ENCODE results near the gene MIA2. TPM values are rescaled to one million over a fixed set of nuclear protein-coding genes. Genes with fewer than 3 reads are reported as not detected.

The MIA2 gene
- total and polyA plus RNA-seq, 3 donors from 2014 or later, result 25.2 to 40.8 (median 32.3) TPM

DNA sequence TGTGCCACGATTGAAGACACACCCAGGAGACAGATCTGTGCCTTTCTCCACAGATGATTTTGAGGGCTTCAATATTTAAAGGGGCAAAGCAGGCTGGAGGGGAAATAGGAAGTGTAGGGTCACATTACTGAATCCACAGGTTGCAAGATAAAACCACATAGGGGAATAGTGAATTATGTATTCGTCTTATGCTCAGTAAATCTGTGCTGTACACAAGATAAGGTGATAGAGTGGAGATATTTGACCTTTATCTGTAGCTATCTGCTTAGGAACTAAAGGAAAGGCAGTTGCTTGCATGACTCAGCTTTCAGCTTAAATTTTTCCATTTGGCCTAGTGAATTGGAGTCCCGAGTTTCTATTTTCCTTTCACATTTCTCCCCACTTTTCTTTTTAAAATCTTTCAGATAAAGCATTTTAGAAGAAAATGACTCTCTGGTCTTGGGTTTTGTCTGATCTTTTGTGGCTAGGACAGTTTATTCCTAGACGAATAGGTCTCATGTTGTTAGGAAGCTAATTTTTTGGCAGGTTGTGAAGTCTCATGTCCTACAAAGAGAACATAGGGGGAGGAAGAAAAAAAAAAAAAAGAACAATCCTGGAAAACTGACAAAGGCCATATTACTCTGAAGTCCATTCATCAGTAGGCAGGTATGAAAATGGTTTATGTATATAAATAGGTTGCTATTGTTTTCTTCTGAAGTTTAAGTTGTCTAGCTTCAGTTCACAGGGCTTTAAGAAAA lies 143.1 kb downstream of the MIA2 start:
- WGBS, 2 donors, result 26 to 27% methylated on average over 4 of the region's 4 CpGs
- Histone ChIP-seq H3K27me3 (no peaks in the 10 kb centered on the region), H3K9me3 (no peaks in the 10 kb centered on the region), H3K36me3 (ENCODE audit: low read depth, missing control alignments) (no peaks in the 10 kb centered on the region), H3K4me1 (peaks cover 3% of the 10 kb centered on the region), H3K27ac (peak overlapping the region; percentile 56 to 91), H3K4me3 (no peak overlapping the region)
- TF ChIP-seq, protein P1, sequence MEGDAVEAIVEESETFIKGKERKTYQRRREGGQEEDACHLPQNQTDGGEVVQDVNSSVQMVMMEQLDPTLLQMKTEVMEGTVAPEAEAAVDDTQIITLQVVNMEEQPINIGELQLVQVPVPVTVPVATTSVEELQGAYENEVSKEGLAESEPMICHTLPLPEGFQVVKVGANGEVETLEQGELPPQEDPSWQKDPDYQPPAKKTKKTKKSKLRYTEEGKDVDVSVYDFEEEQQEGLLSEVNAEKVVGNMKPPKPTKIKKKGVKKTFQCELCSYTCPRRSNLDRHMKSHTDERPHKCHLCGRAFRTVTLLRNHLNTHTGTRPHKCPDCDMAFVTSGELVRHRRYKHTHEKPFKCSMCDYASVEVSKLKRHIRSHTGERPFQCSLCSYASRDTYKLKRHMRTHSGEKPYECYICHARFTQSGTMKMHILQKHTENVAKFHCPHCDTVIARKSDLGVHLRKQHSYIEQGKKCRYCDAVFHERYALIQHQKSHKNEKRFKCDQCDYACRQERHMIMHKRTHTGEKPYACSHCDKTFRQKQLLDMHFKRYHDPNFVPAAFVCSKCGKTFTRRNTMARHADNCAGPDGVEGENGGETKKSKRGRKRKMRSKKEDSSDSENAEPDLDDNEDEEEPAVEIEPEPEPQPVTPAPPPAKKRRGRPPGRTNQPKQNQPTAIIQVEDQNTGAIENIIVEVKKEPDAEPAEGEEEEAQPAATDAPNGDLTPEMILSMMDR (IDR thresholded peaks at IDR 0.05), result no peak
- no peak for TF ChIP-seq POLR2A (IDR thresholded peaks at IDR 0.05)
- intact Hi-C loops (cut with DNase I; ENCODE audit: low total_unique reads), result no loop called here
- DNase-seq, result no peak

DNA sequence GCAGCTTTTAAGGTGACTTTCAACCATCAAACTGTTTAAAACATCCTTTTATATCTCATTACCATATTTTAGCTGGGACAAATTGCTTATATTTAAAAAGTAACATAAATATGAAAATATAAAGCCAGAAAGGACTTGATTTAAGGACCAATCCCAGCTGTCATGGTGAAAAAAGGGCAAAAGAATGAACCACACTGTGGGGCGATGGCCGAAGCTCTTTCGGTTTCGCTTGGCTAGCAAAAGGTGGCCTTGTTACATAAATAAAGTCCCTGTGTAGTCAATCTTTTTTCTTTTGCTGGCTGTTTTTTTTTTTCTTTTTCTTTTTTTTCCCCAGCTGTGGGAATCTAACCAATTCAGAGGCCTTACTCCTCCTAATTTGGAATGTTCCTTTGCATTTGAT lies 147.7 kb downstream of the MIA2 start:
- Histone ChIP-seq H3K36me3 (ENCODE audit: low read depth, missing control alignments) (no peaks in the 10 kb centered on the region), H3K4me3 (no peak overlapping the region), H3K27me3 (no peaks in the 10 kb centered on the region), H3K4me1 (peaks cover 3% of the 10 kb centered on the region), H3K27ac (no peak overlapping the region), H3K9me3 (no peaks in the 10 kb centered on the region)
- TF ChIP-seq POLR2A (IDR thresholded peaks at IDR 0.05), result no peak
- TF ChIP-seq, protein P1 (IDR thresholded peaks at IDR 0.05), result no peak
- intact Hi-C loops (cut with DNase I; ENCODE audit: low total_unique reads), result no loop called here
- 95 to 97% methylated on average over 4 of the region's 4 CpGs for WGBS, 2 donors
- no peak for DNase-seq

DNA sequence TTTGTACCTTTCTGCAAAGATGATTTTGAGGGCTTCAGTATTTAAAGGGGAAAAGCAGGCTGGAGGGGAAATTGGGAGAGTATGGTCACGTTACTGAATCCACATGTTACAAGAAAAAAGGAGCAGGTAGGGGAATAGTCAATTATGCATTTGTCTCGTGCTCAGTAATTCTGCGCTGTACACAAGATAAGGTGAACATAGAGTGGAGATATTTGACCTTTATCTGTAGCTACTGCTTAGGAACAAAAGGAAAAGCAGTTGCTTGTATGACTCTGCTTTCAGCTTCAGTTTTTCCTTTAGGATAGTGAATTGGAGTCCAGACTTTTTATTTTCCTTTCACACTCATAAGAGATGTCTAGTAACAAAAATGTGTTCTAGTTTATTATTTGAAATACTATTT lies 148.7 kb downstream of the MIA2 start:
- H3K9me3 ChIP-seq, result no peaks in the 10 kb centered on the region
- no peak overlapping the region for H3K4me3 ChIP-seq
- intact Hi-C loops (cut with DNase I; ENCODE audit: low total_unique reads), result no loop called here
- H3K27me3 ChIP-seq, result no peaks in the 10 kb centered on the region
- no peaks in the 10 kb centered on the region for H3K4me1 ChIP-seq
- no peak for DNase-seq
- no peaks in the 10 kb centered on the region for H3K36me3 ChIP-seq (ENCODE audit: low read depth, missing control alignments)
- no peak overlapping the region for H3K27ac ChIP-seq
- 67 to 84% methylated on average over 3 of the region's 3 CpGs for WGBS, 2 donors
- no peak for TF ChIP-seq POLR2A (IDR thresholded peaks at IDR 0.05)

DNA sequence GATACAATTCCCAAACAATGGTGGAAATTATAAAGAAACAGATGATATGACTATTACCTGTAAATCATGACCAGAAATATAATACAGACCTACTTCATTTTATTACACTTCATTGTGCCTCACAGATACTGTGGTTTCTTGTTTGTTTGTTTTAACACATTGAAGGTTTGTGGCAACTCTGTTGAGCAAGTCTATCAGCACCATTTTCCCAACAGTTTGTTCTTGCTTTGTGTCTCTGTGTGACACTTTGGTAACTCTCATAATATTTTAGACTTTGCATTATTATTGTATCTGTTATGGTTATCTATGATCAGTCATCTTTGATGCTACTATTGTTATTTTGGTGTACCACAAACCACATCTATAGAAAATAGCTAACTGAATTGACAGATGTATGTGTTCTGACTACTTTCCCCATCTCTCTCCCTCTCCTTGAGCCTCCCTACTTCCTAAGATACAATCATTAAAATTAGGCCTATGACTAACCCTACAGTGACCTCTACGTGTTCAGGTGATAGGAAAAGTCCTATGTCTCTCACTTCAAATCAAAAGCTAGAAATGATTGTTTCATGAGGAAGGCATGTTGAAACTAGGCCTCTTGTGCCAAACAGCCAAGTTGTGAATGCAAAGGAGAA lies 149.4 kb downstream of the MIA2 start:
- no peaks in the 10 kb centered on the region for H3K36me3 ChIP-seq (ENCODE audit: low read depth, missing control alignments)
- H3K4me1 ChIP-seq, result no peaks in the 10 kb centered on the region
- no peaks in the 10 kb centered on the region for H3K9me3 ChIP-seq
- TF ChIP-seq POLR2A (IDR thresholded peaks at IDR 0.05), result no peak
- TF ChIP-seq, protein P1 (IDR thresholded peaks at IDR 0.05), result no peak
- H3K27me3 ChIP-seq, result no peaks in the 10 kb centered on the region
- no peak for DNase-seq
- WGBS, 2 donors, result 91 to 92% methylated on average over 1 of the region's 1 CpG
- intact Hi-C loops (cut with DNase I; ENCODE audit: low total_unique reads), result no loop called here
- H3K4me3 ChIP-seq, result no peak overlapping the region
- no peak overlapping the region for H3K27ac ChIP-seq

DNA sequence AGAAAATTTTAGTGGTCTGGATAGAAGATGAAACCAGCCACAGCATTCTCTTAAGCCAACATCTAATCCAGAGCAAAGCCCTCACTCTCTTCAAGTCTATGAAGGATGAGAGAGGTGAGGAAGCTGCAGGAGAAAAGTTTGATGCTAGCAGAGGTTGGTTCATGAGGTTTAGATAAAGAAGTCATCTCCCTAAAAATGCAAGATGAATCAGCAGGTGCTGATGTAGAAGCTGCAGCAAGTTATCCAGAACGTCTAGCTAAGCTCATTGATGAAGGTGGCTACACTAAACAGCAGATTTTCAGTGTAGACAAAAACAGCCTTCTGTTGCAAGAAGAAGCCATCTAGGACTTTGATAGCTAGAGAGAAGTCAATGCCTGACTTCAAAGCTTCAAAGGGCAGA lies 150.0 kb downstream of the MIA2 start:
- Histone ChIP-seq H3K27me3 (no peaks in the 10 kb centered on the region), H3K9me3 (no peaks in the 10 kb centered on the region), H3K36me3 (ENCODE audit: low read depth, missing control alignments) (no peaks in the 10 kb centered on the region), H3K4me3 (no peak overlapping the region), H3K4me1 (no peaks in the 10 kb centered on the region), H3K27ac (no peak overlapping the region)
- no peak for DNase-seq
- no peak for TF ChIP-seq POLR2A (IDR thresholded peaks at IDR 0.05)
- WGBS, 2 donors, result 83 to 88% methylated on average over 1 of the region's 1 CpG
- intact Hi-C loops (cut with DNase I; ENCODE audit: low total_unique reads), result no loop called here
